Dedifferentiated amniotic fluid mesenchymal stem cell (primary cell): ENCODE results near the gene DIP2A.
A peak's percentile ranks its signal among the peaks of the same experiment; 100 is the strongest.

Source experiments
- DNase-seq: peaks from one replicate; pipeline ENCODE4 v3.0.0-alpha.2; 2016; ENCODE audit errors: extremely low spot score

The DIP2A gene

GRCh38 chr21:46458315-46459023 lies at the start of gene DIP2A:
Gene DIP2A (plus strand): TSS chr21:46458891. CDS start chr21:46459132, 241 bp downstream.
- peak; percentile 96 for DNase-seq

GRCh38 chr21:46409641-46410406 lies 48.9 kb upstream of the DIP2A start:
- no peak for DNase-seq

DNA sequence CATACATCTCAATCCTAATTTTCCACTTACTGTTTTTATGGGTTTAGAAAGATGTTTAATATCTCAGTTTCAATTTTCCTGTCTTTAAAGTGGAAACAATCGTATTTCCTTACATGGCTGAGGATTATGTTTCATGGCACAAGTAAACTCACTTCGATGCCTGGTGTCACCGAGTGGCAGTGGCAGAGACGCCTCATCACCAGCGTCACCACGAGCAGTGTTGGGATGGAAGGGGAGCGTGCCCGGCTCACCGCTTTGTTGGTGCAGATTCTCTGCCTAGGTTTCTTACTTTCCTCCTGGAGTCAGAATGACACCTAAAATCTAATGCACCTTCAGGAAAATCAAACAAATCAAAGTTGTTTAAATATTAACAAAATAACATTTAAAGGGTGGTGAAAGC lies 48.2 kb upstream of the DIP2A start:
- no peak for DNase-seq

DNA sequence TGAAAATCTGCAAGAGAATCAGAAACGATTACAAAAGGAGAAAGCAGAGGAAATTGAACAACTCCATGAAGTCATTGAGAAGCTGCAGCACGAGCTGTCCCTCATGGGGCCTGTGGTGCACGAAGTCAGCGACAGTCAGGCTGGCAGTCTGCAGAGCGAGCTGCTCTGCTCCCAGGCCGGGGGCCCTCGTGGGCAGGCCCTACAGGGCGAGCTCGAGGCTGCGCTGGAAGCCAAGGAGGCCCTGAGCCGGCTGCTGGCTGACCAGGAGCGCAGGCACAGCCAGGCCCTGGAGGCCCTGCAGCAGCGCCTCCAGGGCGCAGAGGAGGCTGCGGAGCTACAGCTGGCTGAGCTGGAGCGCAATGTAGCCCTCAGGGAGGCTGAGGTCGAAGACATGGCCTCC lies 47.5 kb upstream of the DIP2A start:
- no peak for DNase-seq

GRCh38 chr21:46411691-46412090 lies 47.0 kb upstream of the DIP2A start:
- DNase-seq = no peak

GRCh38 chr21:46412521-46413364 lies 45.9 kb upstream of the DIP2A start:
- no peak for DNase-seq

DNA sequence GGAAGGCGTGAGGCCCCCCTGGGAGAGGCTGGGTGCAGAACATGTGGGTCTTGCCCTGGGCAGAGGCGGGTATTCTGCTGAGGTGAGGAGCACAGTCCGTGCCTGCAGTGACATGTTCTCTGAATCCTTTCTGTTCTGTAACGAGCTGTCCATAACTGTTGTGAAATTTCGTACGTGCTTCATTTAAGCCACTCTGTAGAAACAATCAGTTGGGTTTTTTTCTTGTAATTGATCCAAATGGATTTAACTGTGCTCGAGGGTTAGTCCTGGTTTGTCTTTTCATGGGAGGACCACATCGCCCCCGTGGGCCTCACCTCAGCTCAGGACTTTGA lies 45.4 kb upstream of the DIP2A start:
- no peak for DNase-seq

- DNase-seq = no peak
Measured at GRCh38 chr21:46414965-46415275, 43.8 kb upstream of the DIP2A start.

DNA sequence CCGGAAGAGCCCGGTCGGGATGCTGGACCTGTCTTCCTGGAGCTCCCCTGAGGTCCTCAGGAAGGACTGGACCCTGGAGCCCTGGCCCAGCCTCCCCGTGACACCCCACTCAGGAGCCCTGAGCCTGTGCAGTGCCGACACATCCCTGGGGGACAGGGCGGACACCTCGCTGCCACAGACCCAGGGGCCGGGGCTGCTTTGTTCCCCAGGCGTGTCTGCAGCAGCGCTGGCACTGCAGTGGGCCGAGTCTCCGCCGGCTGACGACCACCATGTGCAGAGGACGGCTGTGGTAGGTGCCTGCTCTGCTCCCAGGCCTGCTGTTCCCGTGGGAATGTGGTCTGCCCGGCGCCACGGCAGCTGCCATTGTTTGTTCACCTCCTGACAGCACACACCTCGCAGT lies 42.1 kb upstream of the DIP2A start:
- no peak for DNase-seq

DNA sequence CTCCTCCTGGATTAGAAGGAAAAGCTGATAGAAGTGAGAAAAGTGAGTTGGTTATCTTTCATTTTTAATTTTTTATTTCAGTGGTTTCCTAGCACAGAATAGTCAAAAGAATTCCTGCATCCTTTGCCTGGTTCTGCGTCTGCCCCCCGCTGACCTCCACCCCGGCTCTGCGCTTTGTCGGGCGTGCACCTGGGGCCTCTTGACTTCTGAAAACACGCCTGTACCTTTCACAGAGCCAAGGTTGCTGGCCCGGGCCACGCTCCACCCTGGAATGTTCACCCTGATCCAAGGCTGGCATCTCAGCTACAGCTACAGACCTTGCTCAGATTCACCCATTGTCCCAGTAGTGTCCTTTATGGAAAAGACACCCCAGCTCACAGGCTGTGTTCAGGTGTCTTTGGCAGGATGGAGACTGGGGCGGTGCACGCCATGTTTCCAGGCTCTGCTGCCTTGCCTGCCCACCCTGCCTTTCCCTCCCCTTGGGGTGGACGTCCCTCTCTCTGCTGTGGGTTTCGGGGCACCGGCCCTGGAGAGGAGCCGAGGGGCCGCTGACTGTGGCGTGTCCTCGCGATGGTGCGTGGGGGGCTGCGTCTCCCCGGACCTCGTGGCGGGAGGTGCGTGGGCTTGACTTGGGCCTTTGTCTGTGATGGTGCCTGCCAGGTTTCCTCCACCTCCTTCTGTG lies 40.3 kb upstream of the DIP2A start:
- no peak for DNase-seq

GRCh38 chr21:46420241-46421190 lies 38.2 kb upstream of the DIP2A start:
- DNase-seq = no peak

DNA sequence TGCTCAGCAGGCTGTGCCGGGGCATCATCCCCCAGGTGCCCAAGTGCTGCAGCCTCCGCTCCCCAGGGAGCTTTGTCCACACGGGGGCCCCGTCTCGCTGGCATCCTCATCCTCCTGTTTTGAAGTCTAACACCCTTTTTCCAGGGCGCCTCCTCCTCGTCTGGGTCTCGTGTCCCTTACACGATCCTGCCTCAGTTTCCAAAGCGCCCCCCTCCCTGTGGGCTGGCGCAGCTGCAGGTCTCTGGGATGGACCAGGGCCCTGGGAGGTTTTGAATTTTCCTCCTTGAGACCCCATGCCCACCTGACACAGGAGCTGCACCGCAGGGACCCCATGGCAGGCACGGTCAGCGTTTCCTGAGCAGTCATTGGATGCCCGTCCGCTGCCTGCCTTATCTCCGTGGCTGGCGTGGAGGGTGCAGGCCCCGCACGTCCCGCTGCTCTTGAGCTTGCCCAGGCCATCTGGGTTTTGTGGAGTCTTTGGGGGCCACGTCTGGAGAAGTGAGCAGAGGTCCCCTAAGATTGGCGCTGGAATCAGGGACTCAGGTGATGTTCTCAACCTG lies 37.4 kb upstream of the DIP2A start:
- DNase-seq = no peak

GRCh38 chr21:46421756-46422555 lies 36.7 kb upstream of the DIP2A start:
- no peak for DNase-seq

DNA sequence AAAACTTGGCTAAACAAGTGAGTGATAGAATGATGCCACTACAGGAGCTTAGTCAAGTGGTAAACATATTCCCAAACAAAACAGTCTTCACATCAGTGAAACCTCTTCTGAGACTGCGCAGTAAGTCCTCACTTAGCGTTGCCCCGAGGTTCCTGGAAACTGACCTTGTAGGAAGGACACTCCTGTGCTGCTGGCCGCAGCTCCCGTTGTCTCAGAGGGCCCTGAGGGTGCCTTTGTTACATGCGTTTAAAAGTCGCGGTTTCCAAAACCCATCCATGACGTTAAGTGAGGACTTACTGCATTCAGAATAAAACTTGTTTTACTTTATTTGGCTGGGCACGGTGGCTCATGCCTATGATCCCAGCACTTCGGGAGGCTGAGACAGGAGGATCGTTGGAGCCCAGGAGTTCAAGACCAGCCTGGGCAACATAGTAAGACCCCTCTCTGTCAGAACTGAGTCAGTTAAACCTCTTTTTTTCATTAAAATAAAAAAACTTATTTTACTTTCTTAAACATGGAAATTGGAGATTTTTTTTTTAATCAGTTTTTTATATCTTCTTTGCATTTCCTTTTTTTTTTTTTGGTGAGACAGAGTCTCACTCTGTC lies 36.0 kb upstream of the DIP2A start:
- no peak for DNase-seq

DNA sequence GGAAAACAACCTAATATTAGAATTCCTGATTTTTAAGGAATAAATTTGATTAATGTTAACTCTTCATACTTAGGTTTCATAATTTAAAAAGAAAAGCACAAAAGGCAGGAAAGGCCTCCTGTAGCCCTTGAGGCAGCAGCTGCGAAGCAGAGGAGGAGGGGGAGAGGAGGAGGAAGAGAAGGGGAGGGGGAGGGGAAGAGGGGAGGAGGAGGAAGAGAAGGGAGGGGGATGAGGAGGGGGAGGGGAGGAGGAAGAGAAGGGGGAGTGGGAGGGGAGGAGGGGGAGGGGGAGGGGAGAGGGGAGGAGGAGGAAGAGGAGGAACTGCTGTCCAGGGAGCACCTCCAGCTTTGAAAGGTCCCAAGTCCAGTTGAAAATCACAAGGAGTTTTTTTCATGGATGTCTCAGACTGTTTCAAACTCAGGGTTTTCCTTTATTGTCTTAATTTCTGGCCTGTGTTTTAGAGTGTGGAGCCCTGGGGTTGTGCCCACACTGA lies 35.1 kb upstream of the DIP2A start:
- no peak for DNase-seq

- no peak for DNase-seq
Measured at GRCh38 chr21:46424039-46424591, 34.6 kb upstream of the DIP2A start.

- DNase-seq = no peak
Measured at GRCh38 chr21:46424621-46425020, 34.1 kb upstream of the DIP2A start.

DNA sequence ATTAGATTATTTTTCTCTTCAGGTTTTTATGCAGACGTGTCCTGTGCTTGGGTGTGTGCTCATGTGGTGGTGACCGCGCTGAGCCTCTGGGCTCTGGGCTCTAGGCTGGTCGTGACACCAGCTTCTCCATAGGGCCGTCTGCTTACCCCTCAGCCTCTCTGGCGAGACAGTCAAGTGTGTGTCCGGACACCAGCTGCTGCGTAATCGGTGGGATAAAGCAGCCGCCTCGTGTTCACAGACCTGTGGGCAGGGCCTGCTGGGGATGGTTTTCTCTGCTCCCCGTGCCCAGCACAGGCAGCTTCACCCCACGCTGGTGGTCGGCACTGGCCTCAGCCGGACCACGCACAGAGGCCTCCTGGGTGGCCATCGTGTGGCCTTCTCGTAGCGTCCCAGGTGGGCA lies 33.6 kb upstream of the DIP2A start:
- no peak for DNase-seq

GRCh38 chr21:46425571-46425970 lies 33.1 kb upstream of the DIP2A start:
- DNase-seq = no peak
